ENCODE data around the gene NUMA1. TPM values are rescaled to one million over a fixed set of nuclear protein-coding genes. Genes with fewer than 3 reads are reported as not detected.

NUMA1 gene
- total and polyA plus RNA-seq, 2 experiments from 2014 or later = 33.2 to 104 TPM

DNA sequence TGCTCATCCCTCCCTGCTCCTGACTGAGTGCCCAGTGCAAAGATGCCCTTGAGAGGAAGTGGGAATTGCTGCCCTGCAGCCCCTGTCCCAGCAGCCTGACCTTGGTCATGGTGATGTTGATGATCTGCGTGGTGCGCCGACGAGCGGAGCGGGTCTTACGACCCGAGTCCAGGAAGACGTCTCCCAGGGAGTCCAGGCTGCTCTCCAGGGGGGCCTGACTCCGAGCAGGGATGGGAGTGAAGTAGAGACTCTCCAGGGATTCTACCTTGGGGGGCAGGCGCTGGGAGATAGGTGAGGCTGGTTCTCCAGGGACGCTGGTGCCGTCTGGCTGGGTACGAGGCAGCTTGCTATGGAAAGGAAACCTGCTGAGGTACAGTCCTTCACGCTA, 73.3 kb downstream of the NUMA1 start:
- H3K4me2 ChIP-seq = no peak overlapping the region
- Mint-ChIP-seq H3K36me3 (ENCODE audit: low read depth) (peaks cover 92% of the 10 kb centered on the region), H3K4me3 (no peak overlapping the region), H3K9me3 (peaks cover 2% of the 10 kb centered on the region; the same call in 1 of the 3 replicates), H3K27me3 (ENCODE audit: insufficient read depth, low read depth, poor library complexity) (peaks cover 33% of the 10 kb centered on the region), H3K27ac (no peak overlapping the region), H3K4me1 (no peaks in the 10 kb centered on the region; the same call in 2 of the 3 replicates)
- H2AFZ ChIP-seq = no peak overlapping the region
- H3F3A ChIP-seq (replicated peaks; ENCODE audit: low read depth) = peaks cover 3% of the 10 kb centered on the region
- no peaks in the 10 kb centered on the region for H3K4me1 ChIP-seq (ENCODE audit: insufficient read depth)
- H3K27me3 ChIP-seq (ENCODE audit: insufficient read depth) = no peaks in the 10 kb centered on the region
- H3K36me3 ChIP-seq (ENCODE audit: insufficient read depth) = peaks cover 9% of the 10 kb centered on the region; the same call in 1 of the 2 replicates
- ATAC-seq = no peak
- TF ChIP-seq ZNF114 (CRISPR knock-in tag; IDR thresholded peaks at IDR 0.05) = no peak
- TF ChIP-seq, protein P1, sequence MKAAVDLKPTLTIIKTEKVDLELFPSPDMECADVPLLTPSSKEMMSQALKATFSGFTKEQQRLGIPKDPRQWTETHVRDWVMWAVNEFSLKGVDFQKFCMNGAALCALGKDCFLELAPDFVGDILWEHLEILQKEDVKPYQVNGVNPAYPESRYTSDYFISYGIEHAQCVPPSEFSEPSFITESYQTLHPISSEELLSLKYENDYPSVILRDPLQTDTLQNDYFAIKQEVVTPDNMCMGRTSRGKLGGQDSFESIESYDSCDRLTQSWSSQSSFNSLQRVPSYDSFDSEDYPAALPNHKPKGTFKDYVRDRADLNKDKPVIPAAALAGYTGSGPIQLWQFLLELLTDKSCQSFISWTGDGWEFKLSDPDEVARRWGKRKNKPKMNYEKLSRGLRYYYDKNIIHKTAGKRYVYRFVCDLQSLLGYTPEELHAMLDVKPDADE (IDR thresholded peaks at IDR 0.05) = no peak
- TF ChIP-seq ZNF331 (CRISPR knock-in tag; IDR thresholded peaks at IDR 0.05; ENCODE audit: low read depth) = no peak
- TF ChIP-seq STAT1 (IDR thresholded peaks at IDR 0.05; ENCODE audit: unreplicated experiment) = no peak
- no peak for TF ChIP-seq POLR2AphosphoS5 (IDR thresholded peaks at IDR 0.05; ENCODE audit: low read depth)
- TF ChIP-seq NANOG (IDR thresholded peaks at IDR 0.05; ENCODE audit: borderline replicate concordance) = no peak
- TF ChIP-seq, protein P2, sequence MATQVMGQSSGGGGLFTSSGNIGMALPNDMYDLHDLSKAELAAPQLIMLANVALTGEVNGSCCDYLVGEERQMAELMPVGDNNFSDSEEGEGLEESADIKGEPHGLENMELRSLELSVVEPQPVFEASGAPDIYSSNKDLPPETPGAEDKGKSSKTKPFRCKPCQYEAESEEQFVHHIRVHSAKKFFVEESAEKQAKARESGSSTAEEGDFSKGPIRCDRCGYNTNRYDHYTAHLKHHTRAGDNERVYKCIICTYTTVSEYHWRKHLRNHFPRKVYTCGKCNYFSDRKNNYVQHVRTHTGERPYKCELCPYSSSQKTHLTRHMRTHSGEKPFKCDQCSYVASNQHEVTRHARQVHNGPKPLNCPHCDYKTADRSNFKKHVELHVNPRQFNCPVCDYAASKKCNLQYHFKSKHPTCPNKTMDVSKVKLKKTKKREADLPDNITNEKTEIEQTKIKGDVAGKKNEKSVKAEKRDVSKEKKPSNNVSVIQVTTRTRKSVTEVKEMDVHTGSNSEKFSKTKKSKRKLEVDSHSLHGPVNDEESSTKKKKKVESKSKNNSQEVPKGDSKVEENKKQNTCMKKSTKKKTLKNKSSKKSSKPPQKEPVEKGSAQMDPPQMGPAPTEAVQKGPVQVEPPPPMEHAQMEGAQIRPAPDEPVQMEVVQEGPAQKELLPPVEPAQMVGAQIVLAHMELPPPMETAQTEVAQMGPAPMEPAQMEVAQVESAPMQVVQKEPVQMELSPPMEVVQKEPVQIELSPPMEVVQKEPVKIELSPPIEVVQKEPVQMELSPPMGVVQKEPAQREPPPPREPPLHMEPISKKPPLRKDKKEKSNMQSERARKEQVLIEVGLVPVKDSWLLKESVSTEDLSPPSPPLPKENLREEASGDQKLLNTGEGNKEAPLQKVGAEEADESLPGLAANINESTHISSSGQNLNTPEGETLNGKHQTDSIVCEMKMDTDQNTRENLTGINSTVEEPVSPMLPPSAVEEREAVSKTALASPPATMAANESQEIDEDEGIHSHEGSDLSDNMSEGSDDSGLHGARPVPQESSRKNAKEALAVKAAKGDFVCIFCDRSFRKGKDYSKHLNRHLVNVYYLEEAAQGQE (IDR thresholded peaks at IDR 0.05; ENCODE audit: unreplicated experiment) = no peak
- TF ChIP-seq JUNB (IDR thresholded peaks at IDR 0.05; ENCODE audit: unreplicated experiment) = no peak
- no peak for TF ChIP-seq EZH2 (IDR thresholded peaks at IDR 0.05; ENCODE audit: low read depth, unreplicated experiment)
- TF ChIP-seq EZH2phosphoT487 (IDR thresholded peaks at IDR 0.05; ENCODE audit: unreplicated experiment) = no peak
- TF ChIP-seq, protein P3, sequence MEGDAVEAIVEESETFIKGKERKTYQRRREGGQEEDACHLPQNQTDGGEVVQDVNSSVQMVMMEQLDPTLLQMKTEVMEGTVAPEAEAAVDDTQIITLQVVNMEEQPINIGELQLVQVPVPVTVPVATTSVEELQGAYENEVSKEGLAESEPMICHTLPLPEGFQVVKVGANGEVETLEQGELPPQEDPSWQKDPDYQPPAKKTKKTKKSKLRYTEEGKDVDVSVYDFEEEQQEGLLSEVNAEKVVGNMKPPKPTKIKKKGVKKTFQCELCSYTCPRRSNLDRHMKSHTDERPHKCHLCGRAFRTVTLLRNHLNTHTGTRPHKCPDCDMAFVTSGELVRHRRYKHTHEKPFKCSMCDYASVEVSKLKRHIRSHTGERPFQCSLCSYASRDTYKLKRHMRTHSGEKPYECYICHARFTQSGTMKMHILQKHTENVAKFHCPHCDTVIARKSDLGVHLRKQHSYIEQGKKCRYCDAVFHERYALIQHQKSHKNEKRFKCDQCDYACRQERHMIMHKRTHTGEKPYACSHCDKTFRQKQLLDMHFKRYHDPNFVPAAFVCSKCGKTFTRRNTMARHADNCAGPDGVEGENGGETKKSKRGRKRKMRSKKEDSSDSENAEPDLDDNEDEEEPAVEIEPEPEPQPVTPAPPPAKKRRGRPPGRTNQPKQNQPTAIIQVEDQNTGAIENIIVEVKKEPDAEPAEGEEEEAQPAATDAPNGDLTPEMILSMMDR (conservative IDR thresholded peaks at IDR 0.05; ENCODE audit: low read depth in 2 of 2) = no peak
- TF ChIP-seq, protein P4, sequence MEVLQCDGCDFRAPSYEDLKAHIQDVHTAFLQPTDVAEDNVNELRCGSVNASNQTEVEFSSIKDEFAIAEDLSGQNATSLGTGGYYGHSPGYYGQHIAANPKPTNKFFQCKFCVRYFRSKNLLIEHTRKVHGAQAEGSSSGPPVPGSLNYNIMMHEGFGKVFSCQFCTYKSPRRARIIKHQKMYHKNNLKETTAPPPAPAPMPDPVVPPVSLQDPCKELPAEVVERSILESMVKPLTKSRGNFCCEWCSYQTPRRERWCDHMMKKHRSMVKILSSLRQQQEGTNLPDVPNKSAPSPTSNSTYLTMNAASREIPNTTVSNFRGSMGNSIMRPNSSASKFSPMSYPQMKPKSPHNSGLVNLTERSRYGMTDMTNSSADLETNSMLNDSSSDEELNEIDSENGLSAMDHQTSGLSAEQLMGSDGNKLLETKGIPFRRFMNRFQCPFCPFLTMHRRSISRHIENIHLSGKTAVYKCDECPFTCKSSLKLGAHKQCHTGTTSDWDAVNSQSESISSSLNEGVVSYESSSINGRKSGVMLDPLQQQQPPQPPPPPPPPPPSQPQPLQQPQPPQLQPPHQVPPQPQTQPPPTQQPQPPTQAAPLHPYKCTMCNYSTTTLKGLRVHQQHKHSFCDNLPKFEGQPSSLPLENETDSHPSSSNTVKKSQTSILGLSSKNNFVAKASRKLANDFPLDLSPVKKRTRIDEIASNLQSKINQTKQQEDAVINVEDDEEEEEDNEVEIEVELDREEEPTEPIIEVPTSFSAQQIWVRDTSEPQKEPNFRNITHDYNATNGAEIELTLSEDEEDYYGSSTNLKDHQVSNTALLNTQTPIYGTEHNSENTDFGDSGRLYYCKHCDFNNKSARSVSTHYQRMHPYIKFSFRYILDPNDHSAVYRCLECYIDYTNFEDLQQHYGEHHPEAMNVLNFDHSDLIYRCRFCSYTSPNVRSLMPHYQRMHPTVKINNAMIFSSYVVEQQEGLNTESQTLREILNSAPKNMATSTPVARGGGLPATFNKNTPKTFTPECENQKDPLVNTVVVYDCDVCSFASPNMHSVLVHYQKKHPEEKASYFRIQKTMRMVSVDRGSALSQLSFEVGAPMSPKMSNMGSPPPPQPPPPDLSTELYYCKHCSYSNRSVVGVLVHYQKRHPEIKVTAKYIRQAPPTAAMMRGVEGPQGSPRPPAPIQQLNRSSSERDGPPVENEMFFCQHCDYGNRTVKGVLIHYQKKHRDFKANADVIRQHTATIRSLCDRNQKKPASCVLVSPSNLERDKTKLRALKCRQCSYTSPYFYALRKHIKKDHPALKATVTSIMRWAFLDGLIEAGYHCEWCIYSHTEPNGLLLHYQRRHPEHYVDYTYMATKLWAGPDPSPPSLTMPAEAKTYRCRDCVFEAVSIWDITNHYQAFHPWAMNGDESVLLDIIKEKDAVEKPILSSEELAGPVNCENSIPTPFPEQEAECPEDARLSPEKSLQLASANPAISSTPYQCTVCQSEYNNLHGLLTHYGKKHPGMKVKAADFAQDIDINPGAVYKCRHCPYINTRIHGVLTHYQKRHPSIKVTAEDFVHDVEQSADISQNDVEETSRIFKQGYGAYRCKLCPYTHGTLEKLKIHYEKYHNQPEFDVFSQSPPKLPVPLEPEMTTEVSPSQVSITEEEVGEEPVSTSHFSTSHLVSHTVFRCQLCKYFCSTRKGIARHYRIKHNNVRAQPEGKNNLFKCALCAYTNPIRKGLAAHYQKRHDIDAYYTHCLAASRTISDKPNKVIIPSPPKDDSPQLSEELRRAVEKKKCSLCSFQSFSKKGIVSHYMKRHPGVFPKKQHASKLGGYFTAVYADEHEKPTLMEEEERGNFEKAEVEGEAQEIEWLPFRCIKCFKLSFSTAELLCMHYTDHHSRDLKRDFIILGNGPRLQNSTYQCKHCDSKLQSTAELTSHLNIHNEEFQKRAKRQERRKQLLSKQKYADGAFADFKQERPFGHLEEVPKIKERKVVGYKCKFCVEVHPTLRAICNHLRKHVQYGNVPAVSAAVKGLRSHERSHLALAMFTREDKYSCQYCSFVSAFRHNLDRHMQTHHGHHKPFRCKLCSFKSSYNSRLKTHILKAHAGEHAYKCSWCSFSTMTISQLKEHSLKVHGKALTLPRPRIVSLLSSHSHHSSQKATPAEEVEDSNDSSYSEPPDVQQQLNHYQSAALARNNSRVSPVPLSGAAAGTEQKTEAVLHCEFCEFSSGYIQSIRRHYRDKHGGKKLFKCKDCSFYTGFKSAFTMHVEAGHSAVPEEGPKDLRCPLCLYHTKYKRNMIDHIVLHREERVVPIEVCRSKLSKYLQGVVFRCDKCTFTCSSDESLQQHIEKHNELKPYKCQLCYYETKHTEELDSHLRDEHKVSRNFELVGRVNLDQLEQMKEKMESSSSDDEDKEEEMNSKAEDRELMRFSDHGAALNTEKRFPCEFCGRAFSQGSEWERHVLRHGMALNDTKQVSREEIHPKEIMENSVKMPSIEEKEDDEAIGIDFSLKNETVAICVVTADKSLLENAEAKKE (CRISPR knock-in tag; IDR thresholded peaks at IDR 0.05) = no peak
- TF ChIP-seq CREB1 (CRISPR knock-in tag; IDR thresholded peaks at IDR 0.05; ENCODE audit: low read depth) = no peak
- H3K79me2 ChIP-seq (replicated peaks; ENCODE audit: insufficient read depth) = no peaks in the 10 kb centered on the region
- no peak overlapping the region for H3K27ac ChIP-seq (ENCODE audit: low read depth)
- H3K9me2 ChIP-seq (ENCODE audit: insufficient read depth) = no peaks in the 10 kb centered on the region
- no peak overlapping the region for H3K4me3 ChIP-seq
- H4K20me1 ChIP-seq (replicated peaks; ENCODE audit: insufficient read depth) = peaks cover 23% of the 10 kb centered on the region
- no peak for DNase-seq (ENCODE audit: low spot score)
